ENCODE data around the gene SWI5.

- TF ChIP-seq CTCF (IDR thresholded peaks at IDR 0.05) = no peak
- no peak for TF ChIP-seq POLR2A (IDR thresholded peaks at IDR 0.05)
Observed at GRCh38 chr9:128242828-128243214, 33.3 kb upstream of the SWI5 start.
